Epidermal melanocyte (primary cell): Measurements from ENCODE around the gene NAT16.

Source experiments
- DNase-seq: peaks from one replicate; pipeline ENCODE4 v3.0.0; 2011; ENCODE audit warnings: low spot score; ENCODE audit not compliant: insufficient read length

Gene NAT16

DNA sequence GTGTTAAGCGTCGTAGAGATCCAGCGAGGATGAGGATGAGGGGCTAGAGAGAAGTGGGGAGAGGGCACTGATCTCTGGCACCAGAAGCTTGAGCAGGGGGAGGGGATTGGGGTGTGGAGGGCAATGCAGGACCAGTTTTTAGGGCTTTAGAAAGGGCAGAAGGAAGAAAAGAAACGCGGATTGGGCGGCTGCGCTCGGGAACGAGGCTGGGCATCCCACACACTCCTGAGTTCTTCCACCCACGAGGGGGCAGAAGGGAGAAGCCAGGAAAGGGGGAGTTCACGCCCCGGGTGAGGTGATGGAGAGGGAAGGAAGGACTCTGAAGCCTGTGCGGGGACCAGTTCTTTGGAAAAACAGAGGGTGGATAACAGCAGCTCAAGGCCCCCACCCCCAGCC, 8.7 kb downstream of the NAT16 start:
- no peak for DNase-seq

DNA sequence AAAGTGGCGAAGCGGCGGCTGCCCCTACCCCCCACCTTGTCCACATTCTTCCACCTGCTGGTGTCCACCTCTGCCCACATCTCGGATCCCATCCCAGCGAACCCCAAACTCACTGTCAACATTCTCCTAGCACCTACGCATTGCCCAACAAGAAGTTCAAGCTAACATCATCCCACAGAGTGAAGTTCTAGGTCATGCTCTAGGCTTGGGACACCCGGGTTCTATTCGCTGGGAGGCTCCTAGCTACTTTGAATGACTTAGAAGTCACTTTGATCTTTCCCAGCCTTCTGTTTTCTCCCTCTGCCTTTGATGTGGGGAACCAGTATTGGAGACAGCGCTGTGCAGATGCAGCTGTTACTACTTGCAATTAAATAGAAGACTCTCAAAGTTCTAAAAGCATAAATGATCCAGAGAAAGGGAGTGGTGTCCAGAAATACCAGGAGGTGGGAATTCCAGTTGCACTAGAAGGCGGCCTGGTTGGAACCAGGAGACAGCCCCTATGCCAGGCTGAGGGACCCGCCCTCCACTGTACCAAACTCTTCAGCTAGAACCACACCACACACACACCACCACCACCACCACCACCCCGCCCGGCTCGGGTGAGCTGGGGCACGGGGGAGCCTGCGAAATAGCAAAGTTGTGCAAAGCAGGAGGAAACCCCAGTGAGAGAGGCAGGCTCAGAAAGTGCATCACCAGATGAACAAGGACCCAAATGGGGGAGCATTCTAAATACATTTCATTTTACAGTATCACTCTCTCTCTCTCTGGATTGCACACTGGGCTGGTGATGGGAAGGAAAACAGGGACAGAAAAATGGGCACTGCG, 9.3 kb downstream of the NAT16 start:
- no peak for DNase-seq

- peak; percentile 71 for DNase-seq
Measured at GRCh38 chr7:101169838-101170551, 10.1 kb downstream of the NAT16 start.

- DNase-seq: peak; percentile 14
Measured at GRCh38 chr7:101169110-101169837, 10.8 kb downstream of the NAT16 start.

- DNase-seq: no peak
Measured at GRCh38 chr7:101168412-101169049, 11.6 kb downstream of the NAT16 start.

DNA sequence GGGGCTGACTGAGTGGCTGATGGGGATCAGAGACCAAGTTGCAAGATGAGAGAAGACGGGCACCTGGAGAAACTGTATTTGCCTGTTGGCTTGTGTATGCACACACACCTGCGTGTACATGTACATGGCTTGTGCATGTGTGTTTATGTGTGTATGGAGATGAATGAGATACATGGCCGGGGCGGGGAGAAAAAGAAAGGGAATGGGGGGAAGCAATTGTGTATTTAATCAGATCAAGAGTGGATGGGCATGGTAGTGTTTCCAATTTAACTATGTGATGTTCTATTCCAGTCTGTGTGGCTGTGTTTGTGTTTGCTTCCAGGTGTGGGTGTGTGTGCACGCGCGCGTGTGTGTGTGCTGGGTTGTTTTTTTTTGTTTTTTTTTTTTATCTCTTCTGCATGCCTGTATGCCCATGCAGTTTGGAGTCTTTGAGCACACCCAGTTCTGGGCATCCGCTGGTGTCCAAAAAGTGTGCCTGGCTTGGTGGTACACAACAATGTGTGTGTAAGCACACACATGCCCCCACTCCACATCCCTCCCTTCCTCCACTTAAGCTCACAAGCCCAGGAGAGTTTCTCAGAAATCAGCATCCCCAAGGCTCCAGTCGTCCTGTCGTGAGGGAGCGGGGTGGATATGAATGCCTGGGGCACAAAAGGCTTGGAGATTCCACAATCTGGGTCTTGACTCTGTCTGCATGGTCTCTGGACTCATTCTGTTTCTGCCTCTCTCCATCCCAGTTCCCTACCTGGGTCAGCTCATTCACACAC, 12.3 kb downstream of the NAT16 start:
- peak; percentile 14 for DNase-seq

DNA sequence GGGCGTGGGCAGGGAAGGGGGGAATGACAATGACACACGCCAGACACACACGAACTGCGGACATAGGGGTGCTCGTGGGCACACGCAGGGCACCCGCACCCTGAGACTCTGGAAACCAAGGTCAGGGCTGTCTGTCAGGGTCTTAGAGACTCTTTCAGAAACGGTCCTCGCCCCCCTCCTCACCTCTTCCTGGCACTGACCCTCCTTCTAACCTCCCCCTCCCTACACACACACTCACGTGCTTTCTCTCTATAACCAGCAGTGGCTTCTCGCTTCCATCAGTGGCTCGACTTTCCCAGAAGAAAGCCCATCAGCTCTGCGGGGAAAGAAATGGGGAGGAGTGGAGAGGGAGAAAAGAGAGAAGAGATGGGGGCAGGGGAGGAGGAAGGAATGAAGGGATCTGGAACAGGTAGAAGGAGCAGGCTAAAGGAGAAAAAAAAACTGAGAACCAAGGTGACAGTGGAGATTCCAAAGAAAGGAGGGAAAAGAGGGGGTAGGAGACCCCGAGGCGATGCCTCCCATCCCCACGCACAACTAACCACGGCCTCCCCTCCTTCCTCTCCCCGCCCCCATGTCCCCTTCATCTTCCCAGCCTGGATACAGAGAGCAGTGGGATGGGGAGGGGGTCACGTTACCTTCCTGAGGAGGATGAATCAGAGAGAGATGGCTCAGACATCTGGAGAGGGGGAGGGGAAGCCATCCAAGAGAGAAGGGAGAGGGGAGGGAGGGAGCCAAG, 13.0 kb downstream of the NAT16 start:
- DNase-seq: peak; percentile 7

- peak; percentile 1 for DNase-seq
Measured at GRCh38 chr7:101166648-101166908, 13.5 kb downstream of the NAT16 start.

- peak; percentile 1 for DNase-seq
Measured at GRCh38 chr7:101165958-101166647, 14.0 kb downstream of the NAT16 start.

DNA sequence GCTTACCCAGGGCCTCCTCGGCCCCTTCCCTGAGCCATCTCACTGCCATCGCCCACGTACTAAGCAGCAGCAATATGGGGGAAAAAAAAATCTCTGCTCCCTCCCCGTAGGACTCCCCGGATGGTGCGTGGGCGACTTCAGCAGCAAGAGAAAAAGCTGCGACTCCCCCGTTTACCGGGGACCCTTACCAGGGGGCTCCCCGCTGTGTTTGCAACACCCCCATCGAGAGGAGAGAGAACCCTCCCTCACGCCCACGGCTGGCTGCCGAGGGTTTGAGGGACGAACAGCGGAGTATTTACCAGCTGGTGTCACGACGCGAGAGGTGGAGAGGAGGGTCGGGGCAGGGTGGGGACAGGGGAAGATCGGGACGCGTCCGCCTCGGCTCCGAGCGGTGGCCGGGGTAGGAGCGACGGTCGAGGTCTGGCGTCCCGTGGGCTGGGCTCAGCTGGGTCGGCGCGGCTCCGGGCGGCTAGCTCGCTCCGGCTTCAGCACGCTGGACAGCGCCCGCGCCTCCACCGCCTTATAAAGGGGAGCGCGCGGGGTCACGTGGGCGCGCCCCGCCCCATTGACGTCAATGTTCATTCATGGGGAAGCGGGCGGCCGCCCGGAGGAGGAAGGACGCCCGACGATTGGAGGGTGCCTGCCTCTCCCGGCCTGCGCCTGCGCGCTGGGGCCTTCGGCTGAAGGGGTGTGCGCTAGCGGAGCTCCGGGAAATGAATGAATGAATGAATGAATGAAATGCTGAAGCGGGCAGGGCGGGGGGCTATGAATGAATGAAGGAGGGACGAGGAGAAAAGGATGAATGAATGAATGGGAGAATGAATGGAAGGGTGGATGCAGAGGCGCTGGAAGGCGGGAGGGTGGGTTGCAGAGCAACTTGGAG, 14.8 kb downstream of the NAT16 start, which contains the start of gene VGF:
VGF (minus strand) TSS at position 495 of the 883 bp plus-strand sequence. CDS start 726 bp downstream, outside the sequence.
- peak; percentile 95 for DNase-seq

GRCh38 chr7:101164071-101164840, 15.8 kb downstream of the NAT16 start:
- DNase-seq: peak; percentile 31

DNA sequence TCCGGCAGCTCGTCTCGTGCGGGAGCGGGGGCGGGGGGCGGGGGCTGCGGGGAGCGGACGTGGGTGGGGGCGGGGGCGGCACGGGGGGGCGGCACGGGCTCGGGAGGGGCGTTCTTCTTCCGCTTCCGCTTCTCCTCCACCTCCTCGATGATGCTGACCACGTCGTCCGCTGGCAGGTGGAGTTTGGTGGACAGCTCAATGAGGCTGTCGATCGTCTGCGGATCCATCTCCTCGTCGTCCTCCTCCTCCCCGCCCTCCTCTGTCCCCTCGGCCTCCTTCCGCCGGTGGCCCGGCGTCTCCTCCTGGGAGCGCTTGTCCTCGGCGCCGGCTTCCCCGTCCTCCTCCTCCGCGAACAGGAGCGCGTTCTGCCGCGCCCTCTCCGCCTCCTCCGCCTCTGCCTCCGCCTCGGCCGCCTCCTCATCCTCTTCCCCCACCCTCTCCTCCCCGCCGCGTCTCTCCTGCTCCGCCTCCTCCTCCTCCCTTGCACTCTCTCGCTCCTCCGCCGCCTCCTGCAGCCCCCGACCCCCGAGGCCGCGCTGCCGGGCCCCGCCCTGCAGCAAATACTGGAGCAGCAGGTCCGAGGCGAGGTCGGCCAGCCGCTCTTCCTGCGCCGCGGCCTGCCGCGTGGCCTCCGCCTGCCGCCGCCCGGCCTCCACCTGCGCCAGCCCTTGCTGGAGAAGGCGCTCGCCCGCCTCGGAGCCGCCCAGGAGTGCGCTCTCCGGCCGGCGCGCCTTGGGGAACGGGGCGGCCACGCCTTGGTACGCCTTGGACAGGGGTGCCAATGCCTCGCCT, 16.6 kb downstream of the NAT16 start:
- DNase-seq: peak; percentile 14

- peak; percentile 22 for DNase-seq
Measured at GRCh38 chr7:101162551-101163278, 17.4 kb downstream of the NAT16 start.

- DNase-seq: no peak
Measured at GRCh38 chr7:101161692-101162471, 18.2 kb downstream of the NAT16 start.

DNA sequence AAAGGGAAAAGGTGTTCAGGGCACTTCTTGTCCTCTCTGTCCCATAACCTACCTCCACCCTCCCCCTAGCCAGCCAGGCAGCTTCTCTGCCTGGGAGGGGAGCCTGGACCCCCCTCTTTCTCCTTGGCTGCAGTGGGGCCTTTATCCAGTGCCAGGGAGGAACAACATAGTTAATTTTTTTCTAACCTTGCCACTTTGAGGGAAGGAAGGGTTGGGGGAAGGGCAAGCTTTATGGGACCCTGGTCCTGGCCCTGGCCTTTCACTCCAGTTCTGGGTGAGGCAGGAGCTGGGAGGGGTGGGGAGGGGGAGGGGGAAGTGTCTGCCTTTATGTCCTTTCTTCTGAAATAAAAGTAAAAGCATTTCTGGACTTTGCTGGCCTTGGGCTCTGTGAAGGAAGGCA, 19.2 kb downstream of the NAT16 start:
- DNase-seq: no peak
